NT2/D1 (cell line): ENCODE measurements around the gene PIK3C2G.

Source experiments
- DNase-seq: peaks from one replicate; pipeline ENCODE4 v3.0.0-alpha.2; 2011; ENCODE audit warnings: low read depth, low spot score
- H3K27me3 ChIP-seq: 2 replicates; pipeline ENCODE4 v1.6.0; 2011; ENCODE audit warnings: mild to moderate bottlenecking; ENCODE audit not compliant: insufficient read length, insufficient read depth
- H3K36me3 ChIP-seq: 2 replicates; pipeline ENCODE4 v1.6.1; 2011; ENCODE audit warnings: mild to moderate bottlenecking, low read length, mixed read lengths; ENCODE audit not compliant: insufficient read depth, insufficient read length
- H3K4me1 ChIP-seq: 2 replicates; pipeline ENCODE4 v1.5.1; 2011; ENCODE audit not compliant: insufficient read depth, insufficient read length
- H3K4me3 ChIP-seq: 2 replicates; pipeline ENCODE4 v1.5.1; 2011; ENCODE audit warnings: low read depth; ENCODE audit not compliant: insufficient read length
- H3K9ac ChIP-seq: 2 replicates; pipeline ENCODE4 v1.6.0; 2011; ENCODE audit warnings: low read depth; ENCODE audit not compliant: insufficient read length
- H3K9me3 ChIP-seq: 2 replicates; pipeline ENCODE4 v1.5.1; 2011; ENCODE audit warnings: mild to moderate bottlenecking, low read length; ENCODE audit not compliant: insufficient read depth
- SUZ12 ChIP-seq: IDR thresholded peaks from 2 replicates; pipeline ENCODE4 v1.6.1; 2011; ENCODE audit not compliant: insufficient read length, insufficient read depth; ENCODE audit errors: extremely low read depth
- YY1 ChIP-seq: IDR thresholded peaks from 2 replicates; pipeline ENCODE4 v1.6.1; 2011; ENCODE audit not compliant: insufficient read length, insufficient read depth
- ZNF274 ChIP-seq: IDR thresholded peaks from 2 replicates; pipeline ENCODE4 v1.6.1; 2011; ENCODE audit warnings: mild to moderate bottlenecking, low read depth, low read length

PIK3C2G gene

DNA sequence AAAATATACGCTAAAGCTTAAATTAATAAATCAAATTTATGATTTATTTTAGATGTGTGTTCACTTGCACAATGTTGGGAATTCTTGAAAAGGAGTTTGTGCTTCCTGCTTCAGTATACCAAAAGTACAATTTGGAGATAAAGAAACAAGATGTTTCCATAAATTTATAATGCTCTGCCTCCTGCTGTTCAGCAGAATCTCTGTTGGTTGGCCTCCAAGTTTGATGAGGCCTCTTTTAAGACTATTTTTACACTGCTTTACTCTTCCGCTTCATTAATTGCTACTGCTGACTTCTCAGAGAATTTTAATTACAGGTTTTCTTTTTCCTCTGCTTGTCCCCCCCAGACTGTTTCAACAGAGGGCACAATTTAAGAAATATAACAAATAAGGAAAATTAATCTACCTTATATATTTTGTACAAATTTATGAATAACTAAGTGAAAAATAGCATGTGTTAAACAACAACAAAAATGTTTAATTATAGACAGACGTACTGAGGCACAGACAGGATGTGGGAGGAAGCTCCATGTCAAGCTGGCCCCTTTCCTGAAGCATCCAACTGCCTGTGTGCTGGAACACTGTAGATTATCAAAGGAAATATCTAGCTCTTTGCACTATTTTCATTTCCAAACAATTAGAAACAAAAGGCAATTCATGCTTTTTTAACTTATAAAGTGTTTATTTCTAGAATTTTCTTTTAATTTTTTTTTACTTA is 83.9 kb downstream of the PIK3C2G start:
- H3K27me3 ChIP-seq, result no peaks in the 10 kb centered on the region
- H3K9ac ChIP-seq, result no peak overlapping the region
- no peaks in the 10 kb centered on the region for H3K4me1 ChIP-seq
- no peak for DNase-seq
- no peaks in the 10 kb centered on the region for H3K9me3 ChIP-seq
- TF ChIP-seq ZNF274, result no peak
- no peak overlapping the region for H3K4me3 ChIP-seq
- no peaks in the 10 kb centered on the region for H3K36me3 ChIP-seq

DNA sequence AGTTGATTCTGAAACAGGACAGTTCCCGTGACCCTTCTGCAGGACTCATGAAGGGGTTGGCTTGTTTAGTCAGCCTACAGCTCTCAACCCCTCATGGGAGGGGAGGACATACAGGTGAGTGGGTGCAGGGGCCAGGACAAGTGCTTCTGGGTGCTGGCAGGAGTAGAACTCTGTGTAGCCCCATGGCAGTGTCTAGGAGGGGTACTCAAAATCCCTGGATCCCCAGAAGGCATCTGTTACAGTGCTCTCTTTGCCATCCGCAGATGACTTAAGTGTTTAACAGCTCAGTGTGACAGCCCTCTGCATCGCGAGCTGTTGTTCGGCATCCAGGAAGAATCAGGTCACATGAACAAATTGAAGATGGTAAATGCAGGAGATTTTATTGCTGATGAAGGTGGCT is 91.0 kb downstream of the PIK3C2G start:
- TF ChIP-seq SUZ12 (no peak), YY1 (no peak), ZNF274 (no peak)
- H3K4me3 ChIP-seq, result no peak overlapping the region
- H3K9ac ChIP-seq, result no peak overlapping the region
- DNase-seq, result no peak
- no peaks in the 10 kb centered on the region for H3K9me3 ChIP-seq
- H3K27me3 ChIP-seq, result no peaks in the 10 kb centered on the region
- no peaks in the 10 kb centered on the region for H3K4me1 ChIP-seq
- no peaks in the 10 kb centered on the region for H3K36me3 ChIP-seq

DNA sequence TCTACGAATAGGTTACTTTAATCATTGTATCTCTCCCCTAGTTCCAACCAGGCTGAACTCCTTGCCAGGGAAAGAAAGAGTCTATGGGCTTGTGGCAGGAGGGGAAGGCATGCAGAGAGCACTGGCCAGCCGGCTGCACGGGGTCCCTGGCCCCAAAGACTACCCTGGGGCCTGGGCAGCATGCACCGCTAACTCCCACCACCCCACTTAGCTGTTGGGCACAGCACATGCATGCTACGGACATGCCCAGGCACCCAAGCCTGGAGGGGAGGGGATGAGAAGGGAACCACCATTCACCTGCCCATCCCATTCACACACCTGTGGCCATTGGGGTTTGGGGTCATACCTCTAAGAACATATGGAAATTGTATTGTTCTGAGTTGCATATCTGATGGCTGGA is 94.1 kb downstream of the PIK3C2G start:
- no peaks in the 10 kb centered on the region for H3K27me3 ChIP-seq
- peaks cover 2% of the 10 kb centered on the region; the same call in 1 of the 2 replicates for H3K9me3 ChIP-seq
- no peaks in the 10 kb centered on the region for H3K36me3 ChIP-seq
- H3K4me3 ChIP-seq, result no peak overlapping the region
- TF ChIP-seq SUZ12 (no peak), ZNF274 (no peak), YY1 (no peak)
- no peaks in the 10 kb centered on the region for H3K4me1 ChIP-seq
- no peak overlapping the region for H3K9ac ChIP-seq
- DNase-seq, result no peak

DNA sequence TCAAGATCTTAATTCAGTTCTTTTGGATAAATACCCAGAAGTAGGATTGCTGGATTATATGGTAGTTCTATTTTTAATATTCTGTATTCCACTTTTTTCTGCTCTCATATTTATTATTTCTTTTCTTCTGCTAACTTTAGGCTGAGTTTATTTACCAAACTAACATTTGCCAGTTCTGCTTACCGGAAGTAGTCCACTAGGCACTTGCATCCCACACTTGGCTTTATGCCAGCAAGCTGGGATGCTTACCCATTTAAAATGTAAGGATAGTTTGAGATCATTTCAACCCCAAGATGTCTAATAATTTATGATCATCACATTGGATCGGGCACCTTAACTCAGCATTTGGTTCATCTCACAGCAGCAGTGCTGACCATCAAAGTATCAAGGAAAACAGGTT is 96.8 kb downstream of the PIK3C2G start:
- DNase-seq, result no peak
- TF ChIP-seq SUZ12 (no peak), ZNF274 (no peak), YY1 (no peak)
- Histone ChIP-seq H3K36me3 (no peaks in the 10 kb centered on the region), H3K4me1 (no peaks in the 10 kb centered on the region), H3K9me3 (peaks cover 29% of the 10 kb centered on the region), H3K9ac (no peak overlapping the region), H3K4me3 (no peak overlapping the region), H3K27me3 (no peaks in the 10 kb centered on the region)

DNA sequence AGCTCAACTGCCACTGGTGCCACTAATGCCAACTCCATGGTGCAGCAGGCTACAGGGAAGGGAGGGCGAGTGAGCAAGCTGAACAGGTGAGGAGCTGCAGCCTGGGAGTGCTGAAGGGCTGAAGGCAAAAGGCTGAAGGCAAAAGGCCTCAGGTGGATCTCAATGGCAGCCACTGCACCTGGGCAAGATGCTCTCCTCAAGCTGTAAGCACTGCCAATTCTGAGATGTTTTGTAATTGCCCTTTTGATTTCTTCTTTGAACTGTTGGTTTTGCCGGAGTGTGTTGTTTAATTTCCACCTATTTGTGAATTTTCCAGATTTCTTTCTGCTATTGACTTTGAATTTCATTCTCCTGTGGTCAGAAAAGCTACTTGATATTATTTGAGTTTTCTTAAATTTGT is 97.6 kb downstream of the PIK3C2G start:
- Histone ChIP-seq H3K4me1 (no peaks in the 10 kb centered on the region), H3K27me3 (no peaks in the 10 kb centered on the region), H3K9ac (no peak overlapping the region), H3K4me3 (no peak overlapping the region), H3K36me3 (no peaks in the 10 kb centered on the region), H3K9me3 (peaks cover 31% of the 10 kb centered on the region)
- TF ChIP-seq YY1 (no peak), SUZ12 (no peak), ZNF274 (no peak)
- DNase-seq, result no peak

DNA sequence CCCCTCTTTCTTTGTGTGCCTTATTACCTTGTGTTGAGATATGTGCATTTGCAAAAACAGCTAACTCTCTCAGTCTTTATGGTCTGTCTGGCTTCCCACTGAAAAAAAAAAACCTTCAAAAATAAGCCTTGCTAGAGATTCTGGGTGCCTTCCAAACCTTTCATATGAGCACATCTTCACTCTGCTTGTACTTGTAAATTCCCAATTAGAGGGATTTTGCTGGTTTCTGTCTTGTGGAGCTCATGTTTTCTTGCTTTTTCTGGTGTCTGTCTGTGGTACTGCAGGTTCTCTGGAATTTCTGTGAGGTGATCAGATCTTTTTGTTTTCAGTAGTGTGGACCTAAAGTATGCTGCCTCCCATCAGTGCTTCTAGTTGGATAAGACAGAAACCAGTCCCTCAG is 100.1 kb downstream of the PIK3C2G start:
- peaks cover 31% of the 10 kb centered on the region for H3K9me3 ChIP-seq
- no peaks in the 10 kb centered on the region for H3K4me1 ChIP-seq
- H3K27me3 ChIP-seq, result no peaks in the 10 kb centered on the region
- H3K36me3 ChIP-seq, result no peaks in the 10 kb centered on the region
- DNase-seq, result peak; percentile 20
- TF ChIP-seq YY1, result no peak
- no peak for TF ChIP-seq SUZ12
- TF ChIP-seq ZNF274, result no peak
- H3K4me3 ChIP-seq, result no peak overlapping the region
- no peak overlapping the region for H3K9ac ChIP-seq

DNA sequence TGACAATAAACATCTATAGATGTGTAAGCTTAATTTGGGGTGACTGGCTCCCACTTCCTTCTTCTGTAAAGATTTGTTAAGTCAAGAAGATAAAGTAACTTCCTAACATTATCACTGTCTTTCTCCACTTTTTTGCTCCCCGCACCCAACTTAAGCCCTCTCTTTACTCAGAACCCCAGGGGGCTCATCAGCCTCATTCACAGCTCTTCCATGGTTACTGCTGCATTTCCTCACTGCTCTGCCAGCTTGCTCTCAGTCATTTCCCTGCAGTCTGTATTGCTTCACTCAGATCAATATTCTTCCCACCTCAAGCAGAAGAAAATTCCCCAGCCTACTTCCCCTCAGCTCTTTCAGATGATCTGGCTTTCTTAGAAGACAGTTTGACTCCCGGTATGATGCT is 102.0 kb downstream of the PIK3C2G start:
- no peak overlapping the region for H3K9ac ChIP-seq
- no peaks in the 10 kb centered on the region for H3K36me3 ChIP-seq
- H3K4me3 ChIP-seq, result no peak overlapping the region
- no peak for TF ChIP-seq ZNF274
- no peak for TF ChIP-seq YY1
- TF ChIP-seq SUZ12, result no peak
- DNase-seq, result peak; percentile 42
- H3K4me1 ChIP-seq, result no peaks in the 10 kb centered on the region
- H3K9me3 ChIP-seq, result peaks cover 31% of the 10 kb centered on the region
- no peaks in the 10 kb centered on the region for H3K27me3 ChIP-seq
